HG02938 (cell line): Measurements from ENCODE around the gene TMEM196.
"Not testable (repeated sequence)": the region's sequence is repeated elsewhere in the genome, so short reads cannot be mapped to it uniquely, and the experiment has no call there.

Experiments
- ATAC-seq: cut with Tn5 transposase; IDR thresholded peaks from one replicate; pipeline ENCODE4 v1.9.1; 2021; ENCODE audit warnings: mild to moderate bottlenecking, moderate library complexity; ENCODE audit not compliant: unreplicated experiment

Gene TMEM196

DNA sequence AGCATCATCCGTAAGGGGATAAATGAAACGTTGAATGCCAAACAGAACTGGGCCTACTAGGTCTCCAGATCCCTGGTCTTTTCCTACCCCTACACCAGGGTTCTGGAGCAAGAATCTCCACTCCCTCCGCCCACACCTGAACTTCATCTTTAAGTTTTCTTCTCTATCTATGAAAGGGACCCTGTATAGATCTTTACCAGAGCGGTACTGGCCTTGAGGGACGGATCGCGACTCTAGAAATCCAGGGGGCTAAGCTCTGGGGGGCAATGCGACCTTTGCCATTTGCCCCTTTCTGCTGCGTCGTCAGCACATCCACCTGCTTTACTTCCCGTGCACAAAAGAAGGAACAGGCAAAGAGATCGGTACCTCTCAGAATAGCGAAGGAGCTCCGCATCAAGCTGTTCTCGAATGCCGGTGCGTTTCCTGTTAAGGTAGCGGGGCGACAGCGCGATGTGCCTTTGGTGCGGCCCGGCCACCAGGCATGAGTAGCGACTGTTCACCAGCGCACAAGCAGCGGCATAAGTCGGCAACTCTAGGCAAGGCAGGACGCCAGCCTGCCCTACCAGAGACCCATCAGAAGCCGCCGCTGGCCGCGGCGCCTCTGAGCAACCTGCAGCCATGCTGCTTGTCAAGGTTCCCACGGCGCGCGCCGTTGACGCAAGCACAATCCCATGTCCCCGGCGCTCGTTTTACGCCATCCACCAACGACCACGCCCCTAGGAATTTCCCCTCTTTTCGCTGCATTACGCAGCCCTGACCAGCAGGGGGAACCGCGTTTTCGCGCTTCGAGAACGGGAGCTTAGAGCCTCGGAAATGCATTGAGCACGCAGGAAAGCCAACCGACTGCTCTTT, 64.8 kb downstream of the TMEM196 start, which contains the start of gene POLR1F:
POLR1F (minus strand) TSS at position 641 of the 852 bp plus-strand sequence; CDS start at position 620, 21 bp downstream.
- ATAC-seq: peak; percentile 98

- no peak for ATAC-seq
Measured at GRCh38 chr7:19707240-19707639, 66.2 kb downstream of the TMEM196 start.

DNA sequence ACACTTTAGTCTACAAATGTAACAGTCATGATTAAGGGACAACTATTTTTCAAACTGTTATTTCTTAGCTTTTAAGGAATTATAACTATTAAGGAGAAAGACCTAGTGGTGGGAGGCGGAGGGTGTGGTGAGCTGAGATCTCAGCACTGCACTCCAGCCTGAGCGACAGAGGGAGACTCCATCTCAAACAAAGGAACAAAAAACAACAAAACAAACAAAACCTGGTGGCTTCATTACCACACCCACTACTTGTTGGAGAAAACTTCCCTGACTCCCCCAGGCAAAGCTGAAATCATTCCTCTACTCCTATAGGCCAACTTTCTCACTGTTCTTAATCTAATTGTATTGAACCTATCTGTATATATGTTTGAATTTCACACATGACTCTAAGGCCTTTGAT, 67.8 kb downstream of the TMEM196 start:
- ATAC-seq: no peak

- ATAC-seq: no peak
Measured at GRCh38 chr7:19701471-19701870, 71.9 kb downstream of the TMEM196 start.

GRCh38 chr7:19700936-19701335, 72.5 kb downstream of the TMEM196 start:
- no peak for ATAC-seq

- no peak for ATAC-seq
Measured at GRCh38 chr7:19698331-19698730, 75.1 kb downstream of the TMEM196 start.

GRCh38 chr7:19696926-19697325, 76.5 kb downstream of the TMEM196 start:
- no peak for ATAC-seq

GRCh38 chr7:19692111-19692828, 81.1 kb downstream of the TMEM196 start:
- ATAC-seq: no peak

DNA sequence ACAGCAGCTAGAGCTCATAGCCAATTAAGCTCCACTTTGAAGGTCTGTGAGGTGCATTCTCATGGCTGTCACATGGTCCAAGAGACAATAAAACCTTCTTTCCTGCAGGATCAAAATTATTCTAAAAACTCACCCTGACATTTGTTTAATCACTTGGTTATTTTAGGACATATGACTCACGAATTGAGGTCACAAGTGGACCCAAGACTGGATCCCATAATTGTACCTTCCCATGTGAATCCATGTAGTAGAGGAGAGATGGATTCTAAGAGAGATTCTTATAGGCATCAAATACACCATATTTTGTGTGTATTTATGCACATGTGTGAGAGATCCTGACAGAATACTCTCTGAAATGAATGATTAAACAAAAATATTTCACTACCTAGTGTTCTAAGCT, 82.7 kb downstream of the TMEM196 start:
- ATAC-seq: no peak

GRCh38 chr7:19689130-19689529, 84.3 kb downstream of the TMEM196 start:
- not testable (repeated sequence) for ATAC-seq

- ATAC-seq: no peak
Measured at GRCh38 chr7:19681596-19681995, 91.8 kb downstream of the TMEM196 start.

- ATAC-seq: peak; percentile 79
Measured at GRCh38 chr7:19677180-19677579, 96.2 kb downstream of the TMEM196 start.

- ATAC-seq: no peak
Measured at GRCh38 chr7:19675816-19676215, 97.6 kb downstream of the TMEM196 start.

- ATAC-seq: no peak
Measured at GRCh38 chr7:19674266-19674960, 99.0 kb downstream of the TMEM196 start.

- ATAC-seq: no peak
Measured at GRCh38 chr7:19670806-19671205, 102.6 kb downstream of the TMEM196 start.
